Mononuclear cell (primary cell): Measurements from ENCODE around the gene SMCO1. TPM values are rescaled to one million over a fixed set of nuclear protein-coding genes. Genes with fewer than 3 reads are reported as not detected.
"Not testable (repeated sequence)": the region's sequence is repeated elsewhere in the genome, so short reads cannot be mapped to it uniquely, and the experiment has no call there.

Experiments used
- H3K27me3 ChIP-seq: 2 replicates; pipeline ENCODE4 v1.6.0; 2011; ENCODE audit warnings: low read length, control low read depth; ENCODE audit not compliant: insufficient read depth
- H3K4me1 ChIP-seq: 2 replicates; pipeline ENCODE4 v1.5.1; 2011; ENCODE audit warnings: mild to moderate bottlenecking, low read length, control low read depth; ENCODE audit not compliant: insufficient read depth
- H3K4me3 ChIP-seq: 2 replicates; pipeline ENCODE4 v1.5.1; 2011; ENCODE audit warnings: mild to moderate bottlenecking, low read length, moderate library complexity
- H3K9me3 ChIP-seq: 2 replicates; pipeline ENCODE4 v1.5.1; 2011; ENCODE audit warnings: low read depth, mild to moderate bottlenecking, control low read depth, low read length
- total RNA-seq: library from RNA; depleted of rRNA; stranded (reverse); fragments of >200 nt; gene quantifications from one replicate; pipeline ENCODE4 v1.2.3, GENCODE V29; 2012

The SMCO1 gene
- total RNA-seq, 1 donor: not detected

- H3K4me1 ChIP-seq: no peaks in the 10 kb centered on the region
- H3K27me3 ChIP-seq: no peaks in the 10 kb centered on the region
- no peaks in the 10 kb centered on the region for H3K9me3 ChIP-seq
- H3K4me3 ChIP-seq: no peak overlapping the region
Measured at GRCh38 chr3:196489747-196490146, 25.4 kb downstream of the SMCO1 start.

DNA sequence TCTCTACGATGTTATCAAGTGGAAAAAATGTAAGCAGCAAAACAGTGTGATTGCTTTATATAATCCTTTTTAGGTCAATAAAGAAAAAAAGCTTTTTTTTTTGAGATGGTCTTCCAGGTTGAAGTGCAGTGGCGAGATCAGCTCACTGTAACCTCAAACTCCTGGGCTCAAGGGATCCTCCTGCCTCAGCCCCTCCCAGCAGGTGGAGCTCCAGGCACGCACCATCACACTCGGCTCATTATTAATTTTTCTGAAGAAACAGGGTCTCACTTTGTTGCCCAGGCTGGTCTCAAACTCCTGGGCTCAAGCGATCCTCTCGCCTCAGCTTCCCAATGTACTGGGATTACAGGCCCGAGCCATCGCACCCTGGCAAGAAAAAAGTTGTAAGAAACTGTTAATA, 28.9 kb downstream of the SMCO1 start:
- Histone ChIP-seq H3K9me3 (no peaks in the 10 kb centered on the region), H3K4me3 (no peak overlapping the region), H3K4me1 (no peaks in the 10 kb centered on the region), H3K27me3 (no peaks in the 10 kb centered on the region)

DNA sequence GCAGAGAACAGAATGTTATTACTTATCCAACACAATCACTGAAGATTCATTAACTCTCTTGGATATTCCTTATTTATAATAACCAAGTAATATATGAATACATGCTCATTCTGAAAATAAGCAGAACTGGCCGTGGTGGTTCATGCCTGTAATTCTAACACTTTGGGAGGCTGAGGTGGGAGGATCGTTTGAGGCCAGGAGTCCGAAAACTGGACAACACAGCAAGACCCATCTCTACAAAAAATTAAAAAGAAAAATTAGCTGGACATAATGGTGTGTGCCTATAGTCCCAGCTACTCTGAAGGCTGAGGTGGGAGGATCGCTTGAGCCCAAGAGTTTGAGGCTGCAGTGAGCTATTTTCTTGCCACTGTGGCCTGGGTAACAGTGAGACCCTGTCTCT, 37.5 kb downstream of the SMCO1 start:
- no peaks in the 10 kb centered on the region for H3K9me3 ChIP-seq
- no peaks in the 10 kb centered on the region for H3K27me3 ChIP-seq
- H3K4me1 ChIP-seq: no peaks in the 10 kb centered on the region
- no peak overlapping the region for H3K4me3 ChIP-seq

GRCh38 chr3:196472286-196472685, 42.9 kb downstream of the SMCO1 start:
- Histone ChIP-seq H3K4me3 (no peak overlapping the region), H3K9me3 (no peaks in the 10 kb centered on the region), H3K4me1 (no peaks in the 10 kb centered on the region), H3K27me3 (no peaks in the 10 kb centered on the region)

- H3K9me3 ChIP-seq: no peaks in the 10 kb centered on the region
- no peak overlapping the region for H3K4me3 ChIP-seq
- no peaks in the 10 kb centered on the region for H3K4me1 ChIP-seq
- no peaks in the 10 kb centered on the region for H3K27me3 ChIP-seq
Measured at GRCh38 chr3:196471551-196471950, 43.6 kb downstream of the SMCO1 start.

DNA sequence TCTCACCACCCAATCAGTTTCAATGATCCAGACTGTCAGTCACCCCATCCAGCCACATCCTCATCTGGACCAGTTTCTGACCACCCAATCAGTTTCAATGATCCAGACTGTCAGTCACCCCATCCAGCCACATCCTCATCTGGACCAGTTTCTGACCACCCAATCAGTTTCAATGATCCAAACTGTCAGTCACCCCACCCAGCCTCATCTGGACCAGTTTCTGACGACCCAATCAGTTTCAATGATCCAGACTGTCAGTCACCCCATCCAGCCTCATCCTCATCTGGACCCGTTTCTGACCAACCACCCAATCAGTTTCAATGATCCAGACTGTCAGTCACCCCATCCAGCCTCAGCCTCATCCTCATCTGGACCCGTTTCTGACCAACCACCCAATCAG, 45.0 kb downstream of the SMCO1 start:
- not testable (repeated sequence) for H3K27me3 ChIP-seq, H3K9me3 ChIP-seq, H3K4me1 ChIP-seq, H3K4me3 ChIP-seq

- Histone ChIP-seq H3K4me3 (no peak overlapping the region), H3K4me1 (no peaks in the 10 kb centered on the region), H3K27me3 (no peaks in the 10 kb centered on the region), H3K9me3 (no peaks in the 10 kb centered on the region)
Measured at GRCh38 chr3:196463804-196464203, 51.3 kb downstream of the SMCO1 start.

GRCh38 chr3:196463478-196463756, 51.7 kb downstream of the SMCO1 start:
- H3K9me3 ChIP-seq: no peaks in the 10 kb centered on the region
- no peak overlapping the region for H3K4me3 ChIP-seq
- H3K27me3 ChIP-seq: no peaks in the 10 kb centered on the region
- no peaks in the 10 kb centered on the region for H3K4me1 ChIP-seq

GRCh38 chr3:196462680-196463477, 52.3 kb downstream of the SMCO1 start:
- H3K27me3 ChIP-seq, H3K4me1 ChIP-seq, H3K4me3 ChIP-seq, H3K9me3 ChIP-seq: not testable (repeated sequence)

DNA sequence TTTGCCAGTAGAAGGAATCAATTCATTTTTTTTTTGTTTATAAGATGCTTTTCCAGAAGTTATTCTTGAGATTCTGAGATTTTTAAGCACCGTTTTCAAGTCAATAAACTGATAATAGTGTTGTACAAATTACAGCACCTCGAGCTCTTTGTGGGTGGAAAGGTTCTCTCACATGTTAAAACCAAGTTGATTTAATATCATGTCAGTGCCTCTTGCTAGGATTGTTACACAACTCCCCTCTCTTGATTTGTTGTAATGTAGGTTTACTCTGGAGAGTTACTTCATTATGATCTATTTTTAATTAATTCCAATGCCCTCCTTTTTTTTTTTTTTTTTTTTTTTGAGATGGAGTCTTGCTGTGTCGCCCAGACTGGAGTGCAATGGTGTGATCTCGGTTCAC, 57.1 kb downstream of the SMCO1 start:
- H3K4me3 ChIP-seq: no peak overlapping the region
- no peaks in the 10 kb centered on the region for H3K27me3 ChIP-seq
- peaks cover 10% of the 10 kb centered on the region for H3K4me1 ChIP-seq
- H3K9me3 ChIP-seq: no peaks in the 10 kb centered on the region

DNA sequence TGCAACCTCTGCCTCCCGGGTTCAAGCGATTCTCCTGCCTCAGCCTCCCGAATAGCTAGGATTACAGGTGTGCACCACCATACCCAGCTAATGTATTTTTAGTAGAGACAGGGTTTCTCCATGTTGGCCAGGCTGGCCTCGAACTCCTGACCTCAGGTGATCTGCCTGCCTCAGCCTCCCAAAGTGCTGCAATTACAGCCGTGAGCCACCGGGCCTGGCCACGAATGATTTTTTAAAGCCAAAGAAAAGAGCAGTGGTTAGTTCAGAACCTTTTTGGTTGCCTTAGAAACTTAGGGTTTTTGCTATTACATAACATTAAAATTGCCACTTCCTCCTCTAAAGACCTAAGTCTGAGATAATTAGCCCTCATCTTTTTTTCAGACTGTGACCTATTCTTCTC, 57.7 kb downstream of the SMCO1 start:
- H3K9me3 ChIP-seq, H3K27me3 ChIP-seq, H3K4me3 ChIP-seq: not testable (repeated sequence)
- H3K4me1 ChIP-seq: peaks cover 10% of the 10 kb centered on the region

Other genes starting within 250 kb of the SMCO1 start
- gene PCYT1A, start 227.6 kb downstream of the SMCO1 start, total RNA-seq: 73.5 TPM
- 2.2 TPM for gene DYNLT2B, start 197.1 kb downstream of the SMCO1 start, total RNA-seq
- gene TM4SF19, start 177.0 kb downstream of the SMCO1 start, total RNA-seq: 1.3 TPM
- gene UBXN7, start 82.9 kb downstream of the SMCO1 start, total RNA-seq: 50.3 TPM
- 25.9 TPM for gene RNF168, start 11.6 kb downstream of the SMCO1 start, total RNA-seq
- gene WDR53, start 53.2 kb upstream of the SMCO1 start, total RNA-seq: 7.0 TPM
- gene FBXO45, start 53.3 kb upstream of the SMCO1 start, total RNA-seq: 8.7 TPM
- gene NRROS, start 124.3 kb upstream of the SMCO1 start, total RNA-seq: 43.4 TPM
- gene CEP19, start 196.9 kb upstream of the SMCO1 start, total RNA-seq: 0.73 TPM
- 14.2 TPM for gene PIGX, start 197.0 kb upstream of the SMCO1 start, total RNA-seq
- 37.9 TPM for gene PAK2, start 224.5 kb upstream of the SMCO1 start, total RNA-seq